ES-I3 (cell line): ENCODE data around the gene ABTB2.
"Not testable (repeated sequence)": the region's sequence is repeated elsewhere in the genome, so short reads cannot be mapped to it uniquely, and the experiment has no call there.

ENCODE experiments used
- H3K36me3 ChIP-seq: 2 replicates; pipeline ENCODE4 v1.6.1; 2013; ENCODE audit warnings: mild to moderate bottlenecking, low read length, control low read depth, moderate library complexity; ENCODE audit not compliant: insufficient read depth
- H3K4me1 ChIP-seq: 2 replicates; pipeline ENCODE4 v1.6.1; 2013; ENCODE audit warnings: mild to moderate bottlenecking, control low read depth, low read length; ENCODE audit not compliant: insufficient read depth
- H3K9ac ChIP-seq: 2 replicates; pipeline ENCODE4 v1.6.1; 2013; ENCODE audit warnings: low read depth, mild to moderate bottlenecking, low read length, moderate library complexity
- H3K9me3 ChIP-seq: 2 replicates; pipeline ENCODE4 v1.6.1; 2013; ENCODE audit warnings: mild to moderate bottlenecking, low read length, moderate library complexity; ENCODE audit not compliant: control insufficient read depth, insufficient read depth

The ABTB2 gene

GRCh38 chr11:34254011-34254410 is 103.8 kb downstream of the ABTB2 start:
- Histone ChIP-seq H3K36me3 (no peaks in the 10 kb centered on the region), H3K4me1 (peaks cover 13% of the 10 kb centered on the region), H3K9ac (no peak overlapping the region), H3K9me3 (no peaks in the 10 kb centered on the region)

- Histone ChIP-seq H3K4me1 (peaks cover 13% of the 10 kb centered on the region), H3K9ac (no peak overlapping the region), H3K36me3 (no peaks in the 10 kb centered on the region)
Observed at GRCh38 chr11:34252651-34253050, 105.2 kb downstream of the ABTB2 start.

GRCh38 chr11:34252015-34252414 is 105.8 kb downstream of the ABTB2 start:
- Histone ChIP-seq H3K36me3 (no peaks in the 10 kb centered on the region), H3K9me3 (no peaks in the 10 kb centered on the region), H3K9ac (no peak overlapping the region), H3K4me1 (peaks cover 13% of the 10 kb centered on the region)

More at GRCh38 chr11:34252651-34253050, 105.2 kb downstream of the ABTB2 start:
- H3K9me3 ChIP-seq = no peaks in the 10 kb centered on the region

GRCh38 chr11:34251589-34251980 is 106.2 kb downstream of the ABTB2 start:
- Histone ChIP-seq H3K9ac (no peak overlapping the region), H3K9me3 (no peaks in the 10 kb centered on the region), H3K36me3 (no peaks in the 10 kb centered on the region), H3K4me1 (peaks cover 13% of the 10 kb centered on the region)

- peaks cover 13% of the 10 kb centered on the region for H3K4me1 ChIP-seq
- H3K9me3 ChIP-seq = no peaks in the 10 kb centered on the region
- no peak overlapping the region for H3K9ac ChIP-seq
- no peaks in the 10 kb centered on the region for H3K36me3 ChIP-seq
Observed at GRCh38 chr11:34250732-34251588, 106.8 kb downstream of the ABTB2 start.

GRCh38 chr11:34250211-34250610 is 107.6 kb downstream of the ABTB2 start:
- Histone ChIP-seq H3K4me1 (peaks cover 13% of the 10 kb centered on the region), H3K9me3 (no peaks in the 10 kb centered on the region), H3K36me3 (no peaks in the 10 kb centered on the region), H3K9ac (no peak overlapping the region)

- no peaks in the 10 kb centered on the region for H3K9me3 ChIP-seq
- peaks cover 20% of the 10 kb centered on the region for H3K4me1 ChIP-seq
- H3K36me3 ChIP-seq = no peaks in the 10 kb centered on the region
- H3K9ac ChIP-seq = no peak overlapping the region
Observed at GRCh38 chr11:34249439-34249838, 108.4 kb downstream of the ABTB2 start.

- peaks cover 22% of the 10 kb centered on the region for H3K4me1 ChIP-seq
- not testable (repeated sequence) for H3K36me3 ChIP-seq, H3K9ac ChIP-seq, H3K9me3 ChIP-seq
Observed at GRCh38 chr11:34246511-34246910, 111.3 kb downstream of the ABTB2 start.

- peaks cover 19% of the 10 kb centered on the region; the same call in 1 of the 2 replicates for H3K4me1 ChIP-seq
- H3K9ac ChIP-seq = no peak overlapping the region
Observed at GRCh38 chr11:34245041-34245440, 112.8 kb downstream of the ABTB2 start.

GRCh38 chr11:34243600-34244464 is 114.0 kb downstream of the ABTB2 start:
- H3K4me1 ChIP-seq = peaks cover 19% of the 10 kb centered on the region; the same call in 1 of the 2 replicates
- no peaks in the 10 kb centered on the region for H3K36me3 ChIP-seq
- H3K9ac ChIP-seq = no peak overlapping the region

More at GRCh38 chr11:34245041-34245440, 112.8 kb downstream of the ABTB2 start:
- no peaks in the 10 kb centered on the region for H3K36me3 ChIP-seq
- H3K9me3 ChIP-seq = no peaks in the 10 kb centered on the region

GRCh38 chr11:34242037-34242625 is 115.7 kb downstream of the ABTB2 start:
- Histone ChIP-seq H3K36me3 (no peaks in the 10 kb centered on the region), H3K9me3 (no peaks in the 10 kb centered on the region), H3K9ac (no peak overlapping the region), H3K4me1 (peaks cover 19% of the 10 kb centered on the region; the same call in 1 of the 2 replicates)

More at GRCh38 chr11:34243600-34244464, 114.0 kb downstream of the ABTB2 start:
- no peaks in the 10 kb centered on the region for H3K9me3 ChIP-seq

- Histone ChIP-seq H3K9me3 (no peaks in the 10 kb centered on the region), H3K9ac (no peak overlapping the region), H3K4me1 (peaks cover 36% of the 10 kb centered on the region), H3K36me3 (no peaks in the 10 kb centered on the region)
Observed at GRCh38 chr11:34240150-34240494, 117.7 kb downstream of the ABTB2 start.

GRCh38 chr11:34239465-34240149 is 118.2 kb downstream of the ABTB2 start:
- Histone ChIP-seq H3K9ac (no peak overlapping the region), H3K4me1 (peaks cover 33% of the 10 kb centered on the region), H3K36me3 (no peaks in the 10 kb centered on the region), H3K9me3 (no peaks in the 10 kb centered on the region)

GRCh38 chr11:34238966-34239365 is 118.8 kb downstream of the ABTB2 start:
- Histone ChIP-seq H3K9ac (no peak overlapping the region), H3K36me3 (no peaks in the 10 kb centered on the region), H3K9me3 (no peaks in the 10 kb centered on the region), H3K4me1 (peaks cover 32% of the 10 kb centered on the region)
